Activated naive CD4-positive, alpha-beta T cell treated with anti-CD3 and anti-CD28 coated beads, Interleukin-2, amount 50 U/mL, for 72 hours (primary cell): ENCODE results near the gene PTPRG. TPM values are rescaled to one million over a fixed set of nuclear protein-coding genes. Genes with fewer than 3 reads are reported as not detected.

Experiments used
- ATAC-seq, 2 donors: fragments of 150-1000 bp; cut with Tn5 transposase; 2 replicates each; pipeline ENCODE4 v1.10.0; 2021; ENCODE audit warnings: mild to moderate bottlenecking in 2 of 2, moderate library complexity in 2 of 2
- DNase-seq, 2 donors: peaks; one replicate each; pipeline ENCODE4 v3.0.0; 2021 to 2022; ENCODE audit warnings: low spot score in 2 of 2
- H3K27ac Mint-ChIP-seq, 2 donors: one replicate each; pipeline ENCODE4 v1.8.0; 2022; ENCODE audit warnings: mild to moderate bottlenecking in 2 of 2, mixed read lengths in 2 of 2
- H3K36me3 Mint-ChIP-seq, 2 donors: one replicate each; pipeline ENCODE4 v1.8.0; 2022; ENCODE audit warnings: mixed read lengths in 2 of 2
- H3K9me3 Mint-ChIP-seq, 2 donors: one replicate each; pipeline ENCODE4 v1.8.0; 2022; ENCODE audit warnings: mixed read lengths in 2 of 2
- total RNA-seq, 2 donors: library from RNA; stranded (reverse); gene quantifications; one replicate each; pipeline ENCODE4 v1.2.3, GENCODE V29; 2022

The PTPRG gene
- total RNA-seq, 2 donors from 2014 or later, result 0.11 to 0.45 TPM

- DNase-seq (no peak), ATAC-seq (no peak)
- Mint-ChIP-seq H3K36me3 (no peaks in the 10 kb centered on the region), H3K27ac (no peak overlapping the region), H3K9me3 (no peaks in the 10 kb centered on the region)
Observed at GRCh38 chr3:62208385-62208784, 647.0 kb downstream of the PTPRG start.

- no peak for DNase-seq
- no peak overlapping the region for H3K27ac Mint-ChIP-seq
Observed at GRCh38 chr3:62209101-62209500, 647.7 kb downstream of the PTPRG start.

GRCh38 chr3:62210011-62210410 is 648.6 kb downstream of the PTPRG start:
- no peak overlapping the region for H3K27ac Mint-ChIP-seq
- no peaks in the 10 kb centered on the region for H3K36me3 Mint-ChIP-seq
- DNase-seq (no peak), ATAC-seq (no peak)
- no peaks in the 10 kb centered on the region for H3K9me3 Mint-ChIP-seq

More at GRCh38 chr3:62209101-62209500, 647.7 kb downstream of the PTPRG start:
- Mint-ChIP-seq H3K36me3 (no peaks in the 10 kb centered on the region), H3K9me3 (no peaks in the 10 kb centered on the region)
- ATAC-seq, result no peak

- Mint-ChIP-seq H3K27ac (no peak overlapping the region), H3K9me3 (no peaks in the 10 kb centered on the region), H3K36me3 (no peaks in the 10 kb centered on the region)
- ATAC-seq (no peak), DNase-seq (no peak)
Observed at GRCh38 chr3:62211675-62212429, 650.5 kb downstream of the PTPRG start.

- ATAC-seq (no peak), DNase-seq (no peak)
- Mint-ChIP-seq H3K9me3 (no peaks in the 10 kb centered on the region), H3K36me3 (no peaks in the 10 kb centered on the region), H3K27ac (no peak overlapping the region)
Observed at GRCh38 chr3:62214850-62215249, 653.5 kb downstream of the PTPRG start.

GRCh38 chr3:62220616-62221015 is 659.2 kb downstream of the PTPRG start:
- H3K9me3 Mint-ChIP-seq, result no peaks in the 10 kb centered on the region
- H3K27ac Mint-ChIP-seq, result no peak overlapping the region
- no peak for ATAC-seq
- no peaks in the 10 kb centered on the region for H3K36me3 Mint-ChIP-seq
- no peak for DNase-seq

GRCh38 chr3:62225051-62225450 is 663.7 kb downstream of the PTPRG start:
- DNase-seq (no peak), ATAC-seq (no peak)
- H3K36me3 Mint-ChIP-seq, result no peaks in the 10 kb centered on the region
- H3K9me3 Mint-ChIP-seq, result no peaks in the 10 kb centered on the region
- no peak overlapping the region for H3K27ac Mint-ChIP-seq

GRCh38 chr3:62226601-62227339 is 665.4 kb downstream of the PTPRG start:
- H3K9me3 Mint-ChIP-seq, result no peaks in the 10 kb centered on the region
- DNase-seq, result no peak
- no peak for ATAC-seq
- no peak overlapping the region for H3K27ac Mint-ChIP-seq
- H3K36me3 Mint-ChIP-seq, result no peaks in the 10 kb centered on the region

GRCh38 chr3:62228467-62228866 is 667.1 kb downstream of the PTPRG start:
- Mint-ChIP-seq H3K27ac (no peak overlapping the region), H3K36me3 (no peaks in the 10 kb centered on the region), H3K9me3 (no peaks in the 10 kb centered on the region)
- ATAC-seq, result no peak
- no peak for DNase-seq

GRCh38 chr3:62229211-62229610 is 667.8 kb downstream of the PTPRG start:
- Mint-ChIP-seq H3K36me3 (no peaks in the 10 kb centered on the region), H3K27ac (no peak overlapping the region), H3K9me3 (no peaks in the 10 kb centered on the region)
- ATAC-seq, result no peak
- no peak for DNase-seq

- Mint-ChIP-seq H3K9me3 (no peaks in the 10 kb centered on the region), H3K27ac (no peak overlapping the region), H3K36me3 (no peaks in the 10 kb centered on the region)
- ATAC-seq (no peak), DNase-seq (no peak)
Observed at GRCh38 chr3:62229908-62230307, 668.5 kb downstream of the PTPRG start.

GRCh38 chr3:62233065-62233464 is 671.7 kb downstream of the PTPRG start:
- no peaks in the 10 kb centered on the region for H3K9me3 Mint-ChIP-seq
- ATAC-seq (no peak), DNase-seq (no peak)
- no peaks in the 10 kb centered on the region for H3K36me3 Mint-ChIP-seq
- no peak overlapping the region for H3K27ac Mint-ChIP-seq

GRCh38 chr3:62236016-62236415 is 674.6 kb downstream of the PTPRG start:
- ATAC-seq (no peak), DNase-seq (no peak)
- Mint-ChIP-seq H3K27ac (no peak overlapping the region), H3K9me3 (no peaks in the 10 kb centered on the region), H3K36me3 (no peaks in the 10 kb centered on the region)

GRCh38 chr3:62237286-62237948 is 676.0 kb downstream of the PTPRG start:
- Mint-ChIP-seq H3K36me3 (no peaks in the 10 kb centered on the region), H3K9me3 (no peaks in the 10 kb centered on the region), H3K27ac (no peak overlapping the region)
- DNase-seq, result no peak
- ATAC-seq, result no peak

GRCh38 chr3:62238003-62238402 is 676.6 kb downstream of the PTPRG start:
- DNase-seq (no peak), ATAC-seq (no peak)
- no peaks in the 10 kb centered on the region for H3K36me3 Mint-ChIP-seq
- no peak overlapping the region for H3K27ac Mint-ChIP-seq
- H3K9me3 Mint-ChIP-seq, result no peaks in the 10 kb centered on the region

- Mint-ChIP-seq H3K9me3 (no peaks in the 10 kb centered on the region), H3K36me3 (no peaks in the 10 kb centered on the region), H3K27ac (no peak overlapping the region)
- DNase-seq (no peak), ATAC-seq (no peak)
Observed at GRCh38 chr3:62238431-62238830, 677.1 kb downstream of the PTPRG start.

- no peak for DNase-seq
- no peak overlapping the region for H3K27ac Mint-ChIP-seq
- H3K9me3 Mint-ChIP-seq, result no peaks in the 10 kb centered on the region
- H3K36me3 Mint-ChIP-seq, result no peaks in the 10 kb centered on the region
- no peak for ATAC-seq
Observed at GRCh38 chr3:62241279-62241678, 679.9 kb downstream of the PTPRG start.
